ENCODE data around the gene FAM241A.
"Not testable (repeated sequence)": the region's sequence is repeated elsewhere in the genome, so short reads cannot be mapped to it uniquely, and the experiment has no call there.

Gene FAM241A

DNA sequence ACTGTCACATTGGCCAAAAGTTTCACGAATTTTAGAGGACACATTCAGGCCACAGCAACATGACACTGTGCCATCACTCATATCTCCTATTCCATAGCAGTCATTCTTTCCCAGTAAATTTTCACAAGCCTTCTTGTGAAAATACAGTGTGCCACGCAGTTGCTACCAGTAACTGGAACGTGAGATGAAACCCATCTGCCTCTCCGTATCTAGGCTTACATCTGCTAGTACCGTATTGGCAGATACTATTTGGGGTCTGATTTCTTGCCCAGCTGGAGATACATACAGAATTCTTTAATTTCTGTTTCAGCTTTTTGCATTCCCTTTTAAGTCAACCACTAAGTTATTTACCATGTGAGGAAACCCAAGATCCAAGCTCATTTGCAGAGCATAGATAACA is 8.7 kb upstream of the FAM241A start:
- no peak for FAIRE-seq
- DNase-seq (ENCODE audit: insufficient read length, low spot score), result no peak

DNA sequence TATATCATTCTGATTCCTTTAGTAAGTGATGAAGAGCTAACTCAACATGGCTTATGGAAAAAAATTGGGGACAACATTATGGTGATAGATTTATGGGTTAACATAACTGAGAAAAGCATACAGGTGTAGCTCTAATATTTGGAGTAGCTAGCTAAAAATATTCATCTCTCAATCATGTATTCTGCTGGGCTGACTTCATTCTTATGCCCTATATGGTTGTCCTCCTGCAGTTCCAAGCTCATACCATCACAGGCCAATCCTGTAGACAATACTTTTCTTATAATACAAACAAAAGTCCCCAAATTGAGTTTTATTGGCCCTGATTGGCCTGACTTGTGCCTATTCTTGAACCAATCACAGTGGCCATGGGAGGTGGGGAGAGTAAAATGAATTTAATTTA is 6.7 kb upstream of the FAM241A start:
- no peak for DNase-seq (ENCODE audit: insufficient read length, low spot score)
- no peak for FAIRE-seq

DNA sequence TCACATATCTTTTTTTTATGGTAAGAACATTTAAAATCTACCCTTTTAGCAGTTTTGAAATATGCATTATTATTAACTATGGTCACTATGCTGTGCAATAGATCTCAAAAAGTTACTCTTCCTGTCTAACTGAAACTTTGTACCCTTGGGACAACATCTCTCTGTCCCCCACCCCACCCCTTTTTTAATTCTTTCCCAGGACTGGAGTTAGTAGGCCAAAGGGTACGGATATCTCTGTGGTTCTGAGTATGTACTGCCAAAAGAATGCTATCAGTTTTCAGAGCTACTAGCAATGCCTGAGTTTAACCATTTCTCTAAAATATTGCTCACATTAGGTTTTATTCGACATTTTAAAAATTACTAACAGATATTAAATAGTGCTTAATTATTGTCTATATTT is 4.7 kb upstream of the FAM241A start:
- FAIRE-seq, result no peak

DNA sequence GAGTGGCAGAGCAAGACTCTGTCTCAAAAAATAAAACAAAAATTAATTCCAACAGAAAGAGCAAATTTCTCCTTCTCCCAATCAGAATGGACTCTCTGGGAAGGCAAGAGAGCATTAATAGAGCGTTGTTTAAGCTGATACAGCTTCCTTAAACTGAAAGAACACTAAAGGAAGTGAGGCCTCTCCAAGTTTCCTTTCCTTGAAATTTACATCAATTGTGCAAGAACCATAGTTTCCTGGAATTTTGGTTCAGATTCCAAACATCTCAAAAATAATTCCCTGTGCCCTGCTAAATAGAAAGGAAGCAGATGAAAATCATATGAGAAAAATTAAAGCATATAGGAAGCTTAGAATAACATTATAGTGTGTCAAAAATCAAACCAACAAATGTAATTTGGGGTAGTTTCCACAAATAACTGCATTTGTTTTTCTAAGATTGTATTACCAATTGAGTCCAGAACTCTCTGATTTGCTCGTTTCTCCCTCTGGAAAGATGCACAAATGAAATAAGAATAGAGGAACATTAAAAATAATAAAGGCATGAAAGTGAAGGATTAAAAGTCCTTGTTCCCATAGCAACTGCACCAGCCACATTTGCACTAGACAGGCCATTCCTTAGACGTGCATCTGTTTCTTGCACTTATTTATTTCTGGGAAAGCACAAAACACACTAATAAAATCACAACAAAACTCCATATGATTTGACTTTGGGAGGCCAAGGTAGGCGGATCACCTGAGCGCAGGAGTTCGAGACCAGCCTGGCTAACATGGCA is 3.7 kb upstream of the FAM241A start:
- FAIRE-seq, result no peak

More for the DNA sequence above, 4.7 kb upstream of the FAM241A start:
- DNase-seq (ENCODE audit: insufficient read length, low spot score), result no peak

DNA sequence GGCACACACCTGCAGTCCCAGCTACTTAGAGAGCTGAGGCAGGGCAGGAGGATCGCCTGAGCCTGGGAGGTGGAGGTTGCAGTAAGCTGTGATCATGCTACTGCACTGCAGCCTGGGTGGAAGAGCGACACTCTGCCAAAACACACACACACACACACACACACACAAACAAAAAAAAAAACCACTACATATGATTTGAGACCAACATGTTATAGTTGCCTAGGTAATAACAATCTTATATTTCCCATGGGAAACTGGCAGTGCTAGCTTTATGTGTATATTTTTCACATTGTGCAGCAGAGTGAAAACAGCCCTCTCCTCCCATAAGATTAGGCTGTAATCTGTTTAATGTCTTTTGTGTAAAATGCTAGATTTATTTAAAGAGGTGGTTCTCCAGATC is 3.1 kb upstream of the FAM241A start:
- DNase-seq (ENCODE audit: insufficient read length, low spot score) (no peak), FAIRE-seq (no peak)

More for the DNA sequence above, 3.7 kb upstream of the FAM241A start:
- DNase-seq (ENCODE audit: insufficient read length, low spot score), result no peak

- FAIRE-seq (no peak), DNase-seq (ENCODE audit: insufficient read length, low spot score) (no peak)
These were observed 1.5 kb upstream of the FAM241A start for GRCh38 chr4:112143781-112144180.

DNA sequence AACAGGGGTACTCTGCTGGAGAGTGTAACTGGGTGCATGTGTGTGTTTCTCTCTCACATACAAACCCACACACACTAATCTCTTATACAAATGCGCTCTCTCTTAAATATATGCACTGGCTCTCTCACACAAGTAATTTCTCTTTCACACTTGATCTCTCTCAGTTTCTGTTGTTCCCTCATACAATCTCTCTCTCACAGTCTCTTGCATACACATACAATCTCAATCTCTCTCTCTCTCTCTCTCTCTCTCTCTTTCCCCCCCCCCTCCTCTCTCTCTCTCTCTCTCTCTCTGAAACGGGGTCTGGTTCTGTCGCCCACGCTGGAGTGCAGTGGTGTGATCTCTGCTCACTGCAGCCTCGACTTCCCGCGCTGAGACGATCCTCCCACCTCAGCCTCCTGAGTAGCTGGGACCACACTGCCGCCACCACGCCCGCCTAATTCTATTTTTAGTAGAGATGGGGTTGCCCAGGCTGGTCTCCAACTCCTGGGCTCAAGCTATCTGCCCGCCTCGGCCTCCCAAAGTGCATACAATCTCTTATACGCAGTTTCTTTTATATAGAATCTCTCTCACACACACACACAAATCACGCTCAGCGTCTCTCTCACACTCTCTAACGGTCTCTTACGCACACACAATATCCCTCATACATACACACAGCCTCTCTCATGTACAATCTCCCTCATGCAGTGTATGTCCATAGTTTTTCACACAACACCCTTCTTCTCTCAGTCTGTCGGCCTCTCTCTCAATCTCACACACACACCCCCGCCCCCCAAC is 518 bp upstream of the FAM241A start:
- DNase-seq (ENCODE audit: insufficient read length, low spot score), result no peak
- FAIRE-seq, result no peak

- DNase-seq (ENCODE audit: insufficient read length, low spot score) (peak; percentile 55), FAIRE-seq (peak; percentile 93)
These were observed 692 bp downstream of the FAM241A start for GRCh38 chr4:112145790-112146501.

- no peak for DNase-seq (ENCODE audit: insufficient read length, low spot score)
- FAIRE-seq, result no peak
These were observed 1.2 kb downstream of the FAM241A start for GRCh38 chr4:112146502-112146813.

GRCh38 chr4:112147697-112148096 is 2.4 kb downstream of the FAM241A start:
- DNase-seq (ENCODE audit: insufficient read length, low spot score), result no peak
- no peak for FAIRE-seq

DNA sequence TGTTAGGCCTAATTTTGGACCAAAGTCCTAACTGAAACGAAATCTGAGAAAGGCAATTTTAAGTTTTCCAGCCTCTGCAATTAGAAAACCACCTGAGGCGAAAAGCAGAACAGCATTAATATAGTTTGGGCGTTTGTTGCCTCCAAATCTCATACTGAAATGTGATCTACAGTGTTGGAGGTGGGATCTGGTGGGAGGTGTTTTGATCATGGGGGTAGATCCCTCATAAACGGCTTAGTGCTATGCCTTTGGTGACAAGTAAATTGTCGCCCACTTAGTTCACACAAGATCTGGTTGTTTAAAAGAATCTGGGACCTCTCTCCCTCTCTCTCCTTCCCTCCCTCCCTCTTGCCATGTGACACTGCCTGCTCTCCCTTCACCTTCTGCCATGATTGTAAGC is 5.7 kb downstream of the FAM241A start:
- FAIRE-seq (peak; percentile 4), DNase-seq (ENCODE audit: insufficient read length, low spot score) (no peak)

- FAIRE-seq, result no peak
These were observed 7.3 kb downstream of the FAM241A start for GRCh38 chr4:112152521-112152920.

DNA sequence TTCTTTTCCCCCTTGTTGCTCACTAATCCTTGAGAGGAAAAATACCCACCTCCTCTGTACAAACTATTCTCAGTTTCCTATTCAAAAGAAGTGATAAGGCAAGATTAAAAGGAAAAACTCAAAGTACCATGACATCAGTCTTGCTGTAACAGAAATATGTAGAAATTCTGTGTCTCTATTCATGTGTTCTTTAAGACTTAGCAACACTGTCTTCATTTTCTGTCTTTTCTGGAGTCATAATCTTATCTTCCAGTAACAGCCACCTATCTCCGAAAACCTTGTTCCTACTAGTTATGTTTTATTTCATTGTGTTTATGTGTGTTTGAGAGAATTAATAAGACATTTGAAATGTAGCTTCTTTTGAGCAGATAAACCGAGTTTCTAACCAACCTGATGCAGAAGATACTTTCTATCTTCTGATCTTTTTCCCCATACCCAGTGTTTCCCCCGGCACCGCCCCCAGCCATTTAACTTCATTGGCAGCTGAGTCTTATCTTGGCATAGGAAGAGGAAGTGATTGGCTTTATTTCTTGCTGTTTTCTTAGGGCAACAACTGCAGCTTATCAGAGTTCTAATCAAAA is 8.0 kb downstream of the FAM241A start:
- DNase-seq (ENCODE audit: insufficient read length, low spot score), result no peak
- FAIRE-seq, result peak; percentile 83

More at GRCh38 chr4:112152521-112152920, 7.3 kb downstream of the FAM241A start:
- DNase-seq (ENCODE audit: insufficient read length, low spot score), result no peak

GRCh38 chr4:112156112-112156511 is 10.9 kb downstream of the FAM241A start:
- FAIRE-seq (peak; percentile 4), DNase-seq (ENCODE audit: insufficient read length, low spot score) (no peak)

- FAIRE-seq (no peak), DNase-seq (ENCODE audit: insufficient read length, low spot score) (no peak)
These were observed 11.3 kb downstream of the FAM241A start for GRCh38 chr4:112156553-112156952.

DNA sequence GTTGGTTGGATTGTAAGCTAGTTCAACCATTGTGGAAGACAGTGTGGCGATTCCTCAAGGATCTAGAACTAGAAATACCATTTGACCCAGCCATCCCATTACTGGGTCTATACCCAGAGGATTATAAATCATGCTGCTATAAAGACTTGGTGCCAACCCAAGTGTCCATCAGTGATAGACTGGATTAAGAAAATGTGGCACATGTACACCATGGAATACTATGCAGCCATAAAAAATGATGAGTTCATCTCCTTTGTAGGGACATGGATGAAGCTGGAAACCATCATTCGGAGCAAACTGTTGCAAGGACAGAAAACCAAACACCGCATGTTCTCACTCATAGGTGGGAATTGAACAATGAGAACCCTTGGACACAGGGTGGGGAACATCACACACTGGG is 18.5 kb downstream of the FAM241A start:
- not testable (repeated sequence) for FAIRE-seq; DNase-seq (ENCODE audit: insufficient read length, low spot score)

- no peak for FAIRE-seq
- DNase-seq (ENCODE audit: insufficient read length, low spot score), result no peak
These were observed 22.5 kb downstream of the FAM241A start for GRCh38 chr4:112167794-112168193.

- DNase-seq (ENCODE audit: insufficient read length, low spot score), result no peak
- FAIRE-seq, result no peak
These were observed 23.7 kb downstream of the FAM241A start for GRCh38 chr4:112168719-112169500.

- no peak for DNase-seq (ENCODE audit: insufficient read length, low spot score)
- FAIRE-seq, result no peak
These were observed 25.3 kb downstream of the FAM241A start for GRCh38 chr4:112170451-112170993.

Data from GM19239 (cell line).